Measurements from ENCODE around the gene CMC2. TPM values are rescaled to one million over a fixed set of nuclear protein-coding genes. Genes with fewer than 3 reads are reported as not detected.

CMC2 gene
- total RNA-seq, 1 donor from 2014 or later, result 51.9 TPM

DNA sequence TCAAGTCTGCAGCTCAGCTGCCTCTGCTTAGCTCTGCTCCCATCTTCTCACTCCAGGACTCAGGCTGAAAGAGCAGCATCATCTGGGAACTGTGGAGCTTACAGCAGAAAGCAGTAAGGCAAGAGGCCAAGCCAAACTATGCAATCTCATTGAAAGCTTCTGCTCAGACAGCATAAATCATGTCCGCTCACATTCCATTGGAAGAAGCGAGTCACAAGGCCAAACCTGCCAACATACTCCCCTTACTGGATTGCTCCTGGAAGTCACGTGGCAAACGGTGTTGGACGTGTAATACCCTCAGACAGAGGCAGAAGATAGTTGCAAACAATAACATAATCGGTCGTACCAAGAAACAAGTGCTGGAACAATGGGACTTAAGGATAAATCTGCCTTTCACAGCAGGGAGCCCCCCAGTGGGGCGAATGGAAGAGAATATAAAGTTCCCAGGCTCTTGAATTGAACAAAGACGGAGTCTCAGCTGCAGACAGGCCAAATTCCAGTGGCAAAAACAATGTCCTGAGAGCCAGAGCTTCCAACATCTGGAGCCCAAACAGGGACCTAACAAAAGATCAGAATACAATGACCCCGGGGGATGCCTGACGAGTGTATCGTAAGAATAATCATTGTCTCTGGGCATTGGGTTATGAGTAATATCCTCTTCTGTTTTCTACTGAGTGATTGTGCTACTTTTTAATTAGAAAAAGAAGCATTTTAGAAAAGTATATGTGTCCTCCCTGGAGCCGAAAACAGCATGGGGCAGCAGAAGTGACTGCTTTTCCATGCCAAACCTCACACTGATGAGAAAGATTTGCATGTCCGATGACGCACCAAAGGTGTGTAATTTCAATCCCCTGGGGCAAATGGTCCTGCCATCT is 68.4 kb downstream of the CMC2 start:
- DNase-seq (ENCODE audit: extremely low read depth, low read depth, low spot score), result peak; percentile 98

DNA sequence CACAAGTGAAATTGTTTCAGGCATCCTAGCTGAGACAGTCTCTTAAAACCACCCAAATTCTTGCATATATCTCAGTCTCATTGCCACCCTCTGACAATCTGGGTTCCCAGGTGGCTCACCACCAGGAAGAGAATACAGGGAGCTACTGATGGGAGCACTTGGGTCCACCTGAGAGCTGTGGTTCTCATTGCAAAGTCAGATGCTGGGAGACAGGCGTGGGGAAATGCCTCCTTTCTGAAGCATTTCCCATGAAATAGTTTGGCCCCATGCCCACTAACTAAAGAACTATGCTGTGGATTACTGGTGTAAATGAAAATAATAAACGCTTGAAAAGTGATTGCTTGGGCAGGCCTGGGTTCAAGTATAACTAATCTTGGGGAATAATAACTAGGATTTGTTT is 70.3 kb downstream of the CMC2 start:
- peak; percentile 93 for DNase-seq (ENCODE audit: extremely low read depth, low read depth, low spot score)

GRCh38 chr16:80935691-80936090 is 71.0 kb downstream of the CMC2 start:
- no peak for DNase-seq (ENCODE audit: extremely low read depth, low read depth, low spot score)

GRCh38 chr16:80932708-80933095 is 74.0 kb downstream of the CMC2 start:
- peak; percentile 98 for DNase-seq (ENCODE audit: extremely low read depth, low read depth, low spot score)

DNA sequence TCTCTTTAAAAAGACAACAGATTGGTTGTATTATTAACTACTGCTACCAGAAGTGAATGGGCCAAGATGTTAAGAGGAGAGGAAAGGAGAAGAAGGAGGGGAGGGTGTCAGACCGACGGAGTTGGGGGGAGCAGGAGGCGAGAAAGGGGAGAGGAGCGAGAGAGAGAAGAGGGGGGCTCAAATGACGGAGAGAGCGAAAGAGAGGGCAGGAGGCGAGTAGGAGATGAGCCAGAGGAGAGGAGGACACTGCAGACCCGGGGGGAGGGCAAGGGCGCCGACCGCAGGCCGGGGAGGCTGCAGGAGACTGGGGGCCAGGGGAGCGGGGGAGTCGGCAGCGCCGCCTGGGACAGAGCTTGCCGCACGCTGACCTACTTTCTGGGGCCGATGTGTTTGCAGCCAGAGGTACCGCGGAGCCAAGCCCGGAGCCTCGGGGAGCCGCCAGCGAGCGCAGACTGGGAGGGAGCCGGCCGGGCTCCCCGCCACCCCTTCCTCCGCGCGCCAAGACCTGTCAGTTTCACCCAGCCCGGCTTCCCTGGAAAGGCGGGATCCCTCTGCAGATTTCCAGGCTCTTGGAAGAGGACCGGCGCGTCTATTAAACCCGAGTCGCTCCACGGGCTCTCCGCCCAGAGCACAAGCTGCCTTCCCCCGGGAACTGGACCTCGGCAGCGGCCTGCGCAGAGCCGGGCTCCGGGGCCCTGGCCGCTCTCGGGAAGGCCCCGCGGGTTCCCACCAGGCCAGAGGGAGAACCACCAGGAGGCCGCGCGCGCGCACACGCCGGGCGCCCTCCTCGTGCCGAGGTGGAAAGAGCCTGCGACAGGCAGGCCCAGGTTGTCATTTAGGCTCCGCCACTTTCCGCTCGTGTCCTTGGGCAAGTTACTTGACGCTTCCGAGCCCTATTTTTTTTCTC is 74.6 kb downstream of the CMC2 start:
- DNase-seq (ENCODE audit: extremely low read depth, low read depth, low spot score), result no peak

GRCh38 chr16:80924372-80924978 is 82.2 kb downstream of the CMC2 start:
- DNase-seq (ENCODE audit: extremely low read depth, low read depth, low spot score), result no peak

DNA sequence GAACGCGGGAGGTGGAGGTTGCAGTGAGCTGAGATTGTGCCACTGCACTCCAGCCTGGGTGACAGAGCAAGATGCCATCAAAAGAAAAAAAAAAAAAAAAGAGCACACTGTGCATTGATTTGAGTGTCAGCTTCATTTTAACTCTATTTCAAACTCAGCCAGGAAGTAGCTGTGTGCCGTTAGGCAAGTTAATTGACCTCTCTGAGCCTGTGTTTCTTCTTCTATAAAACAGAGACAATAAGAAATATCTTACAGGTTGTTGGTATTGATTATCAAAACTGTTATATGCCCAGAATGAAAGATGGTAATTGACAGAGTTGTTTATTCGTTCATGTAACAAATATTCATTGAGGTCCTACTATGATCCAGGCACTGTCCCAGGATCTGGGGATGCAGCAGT is 83.3 kb downstream of the CMC2 start:
- no peak for DNase-seq (ENCODE audit: extremely low read depth, low read depth, low spot score)

Other genes with a start within 250 kb of the CMC2 start
- 34.1 and 39.7 TPM in 2 replicates for gene CDYL2, start 202.3 kb downstream of the CMC2 start, total RNA-seq
- gene CENPN, start 329 bp upstream of the CMC2 start, total RNA-seq, result 15.7 and 19.6 TPM in 2 replicates
- 29.6 and 30.3 TPM in 2 replicates for gene ATMIN, start 29.0 kb upstream of the CMC2 start, total RNA-seq
- gene C16orf46, start 70.4 kb upstream of the CMC2 start, total RNA-seq, result 0.58 TPM in 1 of 2 replicates, not detected in the other
- 17.2 and 23.1 TPM in 2 replicates for gene GCSH, start 89.5 kb upstream of the CMC2 start, total RNA-seq
- not detected in 2 replicates for gene BCO1, start 231.8 kb upstream of the CMC2 start, total RNA-seq

Measured in glomerular endothelial cell (primary cell).